K562 (cell line): ENCODE measurements around the gene DNAJC9. TPM values are rescaled to one million over a fixed set of nuclear protein-coding genes. Genes with fewer than 3 reads are reported as not detected.

Experiments used
- ERF ChIP-seq: fragments of 450-650 bp; formaldehyde crosslinking; IDR thresholded peaks from 2 replicates; pipeline ENCODE4 v1.4.0; 2020; ENCODE audit warnings: mild to moderate bottlenecking, mixed read lengths
- ETS2 ChIP-seq: IDR thresholded peaks from 2 replicates; pipeline ENCODE4 v1.6.1; 2016; ENCODE audit warnings: borderline replicate concordance, missing genetic modification characterization, mild to moderate bottlenecking, moderate library complexity, missing compliant biosample characterization; ENCODE audit not compliant: poor library complexity, severe bottlenecking
- HDAC2 ChIP-seq: fragments of 450-650 bp; IDR thresholded peaks from 2 replicates; pipeline ENCODE4 v1.6.1; 2016; ENCODE audit warnings: mild to moderate bottlenecking
- MYBL2 ChIP-seq, 2 experiments: fragments of 450-650 bp in 1 of 2; sonication (generic) in 1 of 2; formaldehyde crosslinking in 1 of 2; IDR thresholded peaks; 2 replicates each; pipeline versions ENCODE4 v1.6.1 to v1.8.1; 2017 to 2022; ENCODE audit warnings: borderline replicate concordance in 1 of 2, inconsistent platforms in 1 of 2, low read depth in 1 of 2, mild to moderate bottlenecking in 1 of 2, missing genetic modification reagents in 1 of 2, moderate library complexity in 1 of 2
- NEUROD1 ChIP-seq: fragments of 150-350 bp; IDR thresholded peaks from 2 replicates; pipeline ENCODE4 v1.6.1; 2014; ENCODE audit warnings: borderline replicate concordance, low read length, low read depth; ENCODE audit not compliant: partially characterized antibody
- OTX1 ChIP-seq: fragments of 450-650 bp; formaldehyde crosslinking; IDR thresholded peaks from 2 replicates; pipeline ENCODE4 v1.4.0; 2022; ENCODE audit warnings: mild to moderate bottlenecking
- POLR2A ChIP-seq: fragments of 450-650 bp; conservative IDR thresholded peaks from 2 replicates; pipeline ENCODE4 v1.6.1; 2016
- SMAD2 ChIP-seq: fragments of 150-350 bp; IDR thresholded peaks from 2 replicates; pipeline ENCODE4 v1.6.1; 2014; ENCODE audit warnings: low read depth, mild to moderate bottlenecking, low read length
- SPI1 ChIP-seq: IDR thresholded peaks from 2 replicates; pipeline ENCODE4 v1.6.1; 2011; ENCODE audit warnings: low read depth, low read length, control low read depth, borderline replicate concordance
- SRSF7 ChIP-seq: fragments of 200-400 bp; formaldehyde crosslinking; optimal IDR thresholded peaks from 2 replicates; pipeline ENCODE3; 2017; ENCODE audit warnings: mild to moderate bottlenecking, low read depth, low read length
- U2AF1 ChIP-seq: fragments of 200-400 bp; formaldehyde crosslinking; optimal IDR thresholded peaks from 2 replicates; pipeline ENCODE3; 2017; ENCODE audit warnings: mild to moderate bottlenecking, low read depth, low read length, moderate library complexity
- ZBED1 ChIP-seq: IDR thresholded peaks from 2 replicates; pipeline ENCODE4 v1.6.1; 2014
- ZC3H8 ChIP-seq: fragments of 450-650 bp; IDR thresholded peaks from 2 replicates; pipeline ENCODE4 v1.6.1; 2017
- ZNF124 ChIP-seq: sonication (generic); formaldehyde crosslinking; IDR thresholded peaks from 2 replicates; pipeline ENCODE4 v1.8.1; 2022; ENCODE audit warnings: missing genetic modification reagents
- ZNF133 ChIP-seq: fragments of 250-450 bp; sonication (Bioruptor Pico); IDR thresholded peaks from 2 replicates; pipeline ENCODE4 v1.4.0; 2020; ENCODE audit warnings: mild to moderate bottlenecking
- ZNF217 ChIP-seq: sonication (generic); formaldehyde crosslinking; IDR thresholded peaks from 2 replicates; pipeline ENCODE4 v1.8.0; 2022; ENCODE audit warnings: mild to moderate bottlenecking, missing genetic modification reagents
- ZNF224 ChIP-seq: sonication (generic); formaldehyde crosslinking; IDR thresholded peaks from 2 replicates; pipeline ENCODE4 v1.8.0; 2022; ENCODE audit warnings: mild to moderate bottlenecking, missing genetic modification reagents
- ZNF316 ChIP-seq: fragments of 450-650 bp; IDR thresholded peaks from 2 replicates; pipeline ENCODE4 v1.6.1; 2016
- ZNF431 ChIP-seq: sonication (generic); formaldehyde crosslinking; IDR thresholded peaks from 2 replicates; pipeline ENCODE4 v1.8.0; 2022; ENCODE audit warnings: mild to moderate bottlenecking, missing genetic modification reagents
- ZNF695 ChIP-seq: fragments of 450-650 bp; formaldehyde crosslinking; IDR thresholded peaks from 2 replicates; pipeline ENCODE4 v1.4.0; 2020; ENCODE audit warnings: mild to moderate bottlenecking, moderate library complexity
- polyA plus RNA-seq, 8 experiments: library from polyadenylated mRNA; depleted of rRNA in 4 of 8; stranded (reverse) in 5 of 8; unstranded in 3 of 8; fragments of >200 nt; fragmentation: Nextera tagmentation in 2 of 8; fragmentation: Illumina TruSeq in 1 of 8; extraction: Ambion mirVana in 2 of 8; extraction: Trizol in 1 of 8; gene quantifications; 2 replicates each; pipeline versions ENCODE4 v1.2.1 to v1.2.3, GENCODE V29; 2011 to 2014; ENCODE audit warnings: inconsistent platforms in 1 of 8, missing spikeins in 1 of 8
- total RNA-seq, 7 experiments: library from RNA; depleted of rRNA in 6 of 7; stranded (reverse); fragments of >200 nt in 6 of 7; fragmentation: Illumina TruSeq in 2 of 7; extraction: Trizol in 2 of 7; gene quantifications; 2 replicates each; pipeline versions ENCODE4 v1.2.1 to v1.2.3, GENCODE V29; 2011 to 2021; ENCODE audit warnings: low replicate concordance in 1 of 7
- TF ChIP-seq, protein P1 (sequence below): sonication (generic); formaldehyde crosslinking; IDR thresholded peaks from 2 replicates; pipeline ENCODE4 v1.8.0; 2022; ENCODE audit warnings: mild to moderate bottlenecking, missing genetic modification reagents
- TF ChIP-seq, protein P2 (sequence below): fragments of 450-650 bp; IDR thresholded peaks from 2 replicates; pipeline ENCODE4 v1.6.1; 2016; ENCODE audit warnings: borderline replicate concordance
- TF ChIP-seq, protein P3 (sequence below): fragments of 250-450 bp; sonication (Bioruptor Pico); IDR thresholded peaks from 2 replicates; pipeline ENCODE4 v1.5.0; 2021
- TF ChIP-seq, protein P4 (sequence below), 2 experiments: fragments of 450-650 bp; conservative IDR thresholded peaks; 2 replicates each; pipeline ENCODE4 v1.6.1; 2017; ENCODE audit warnings: mild to moderate bottlenecking in 2 of 2, moderate library complexity in 2 of 2

DNAJC9 gene
- total and polyA plus RNA-seq, 9 of the 15 experiments (the other 6 are each of a cell fraction or from before 2014, with no cell fraction given): 66.7 to 133 (median 102) TPM

DNA sequence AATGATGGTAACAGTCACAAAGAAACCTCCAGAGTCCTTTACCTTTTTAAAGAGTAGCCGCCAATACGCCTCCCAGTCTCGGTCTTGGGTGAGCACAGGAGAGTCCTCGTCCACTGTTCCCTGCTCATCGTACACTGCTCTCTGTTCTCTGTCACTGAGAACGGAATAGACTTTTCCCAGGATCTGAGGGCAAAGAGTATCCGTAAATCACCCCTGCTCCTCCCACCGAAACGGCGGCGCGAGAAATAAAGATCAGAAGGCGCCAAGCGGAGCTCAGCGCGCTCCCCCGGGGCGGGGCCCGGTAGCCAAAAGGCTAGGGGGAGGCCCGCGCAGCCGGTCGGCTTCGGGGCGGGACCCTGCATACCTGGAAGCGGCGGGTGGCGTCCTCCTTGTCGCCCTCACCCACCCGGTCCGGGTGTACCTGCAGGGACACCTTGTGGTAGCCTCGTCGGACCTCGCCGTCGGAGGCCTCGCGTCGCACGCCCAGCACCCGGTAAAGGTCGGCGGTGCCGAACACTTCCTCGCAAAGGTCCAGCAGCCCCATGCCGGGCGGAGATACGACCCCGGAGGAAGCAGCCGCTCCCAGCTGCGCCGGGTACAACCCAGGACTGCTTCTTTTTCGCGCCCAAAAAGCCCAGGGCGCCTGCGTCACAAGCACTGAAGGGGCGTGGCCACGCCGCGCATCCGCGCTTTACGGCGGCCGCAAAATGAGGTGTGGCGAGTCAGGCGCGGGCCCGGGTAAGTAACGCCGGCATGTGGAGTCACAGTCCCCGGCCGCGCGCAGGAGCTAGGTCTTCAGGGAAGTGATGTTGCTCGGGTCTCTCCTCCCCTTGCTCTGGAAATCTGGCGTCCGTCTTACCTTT is at the start of gene DNAJC9 (continued):
- TF ChIP-seq ZNF695 (0 out of 2 replicates have a peak, but pooled peaks have one; percentile 49), HDAC2 (peak; percentile 53; the same call in 1 of the 2 replicates), SMAD2 (no peak), ZBED1 (peak; percentile 37; the same call in 1 of the 2 replicates), ETS2 (no peak), SPI1 (peak; percentile 46; the same call in 1 of the 2 replicates), ZNF431 (CRISPR knock-in tag) (peak; percentile 64; the same call in 1 of the 2 replicates), NEUROD1 (peak; percentile 42), ZNF316 (no peak), OTX1 (CRISPR knock-in tag) (peak; percentile 82), ZNF124 (CRISPR knock-in tag) (no peak), ZNF133 (CRISPR knock-in tag) (peak; percentile 31; the same call in 1 of the 2 replicates), U2AF1 (peak; percentile 97), ERF (CRISPR knock-in tag) (peak; percentile 97; the same call in 1 of the 2 replicates), ZNF217 (CRISPR knock-in tag) (no peak), MYBL2 (IDR thresholded peaks at IDR 0.05; ENCODE audit: low read depth) (no peak), MYBL2 (CRISPR knock-in tag; IDR thresholded peaks at IDR 0.05; ENCODE audit: borderline replicate concordance) (no peak), POLR2A (peak; percentile 99), ZC3H8 (no peak), ZNF224 (CRISPR knock-in tag) (no peak; the same call in 1 of the 2 replicates), SRSF7 (no peak)
- TF ChIP-seq, protein P1, sequence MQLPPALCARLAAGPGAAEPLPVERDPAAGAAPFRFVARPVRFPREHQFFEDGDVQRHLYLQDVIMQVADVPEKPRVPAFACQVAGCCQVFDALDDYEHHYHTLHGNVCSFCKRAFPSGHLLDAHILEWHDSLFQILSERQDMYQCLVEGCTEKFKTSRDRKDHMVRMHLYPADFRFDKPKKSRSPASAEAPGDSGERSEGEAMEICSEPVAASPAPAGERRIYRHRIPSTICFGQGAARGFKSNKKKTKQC: peak; percentile 93
- TF ChIP-seq, protein P2, sequence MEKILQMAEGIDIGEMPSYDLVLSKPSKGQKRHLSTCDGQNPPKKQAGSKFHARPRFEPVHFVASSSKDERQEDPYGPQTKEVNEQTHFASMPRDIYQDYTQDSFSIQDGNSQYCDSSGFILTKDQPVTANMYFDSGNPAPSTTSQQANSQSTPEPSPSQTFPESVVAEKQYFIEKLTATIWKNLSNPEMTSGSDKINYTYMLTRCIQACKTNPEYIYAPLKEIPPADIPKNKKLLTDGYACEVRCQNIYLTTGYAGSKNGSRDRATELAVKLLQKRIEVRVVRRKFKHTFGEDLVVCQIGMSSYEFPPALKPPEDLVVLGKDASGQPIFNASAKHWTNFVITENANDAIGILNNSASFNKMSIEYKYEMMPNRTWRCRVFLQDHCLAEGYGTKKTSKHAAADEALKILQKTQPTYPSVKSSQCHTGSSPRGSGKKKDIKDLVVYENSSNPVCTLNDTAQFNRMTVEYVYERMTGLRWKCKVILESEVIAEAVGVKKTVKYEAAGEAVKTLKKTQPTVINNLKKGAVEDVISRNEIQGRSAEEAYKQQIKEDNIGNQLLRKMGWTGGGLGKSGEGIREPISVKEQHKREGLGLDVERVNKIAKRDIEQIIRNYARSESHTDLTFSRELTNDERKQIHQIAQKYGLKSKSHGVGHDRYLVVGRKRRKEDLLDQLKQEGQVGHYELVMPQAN: peak; percentile 74
- TF ChIP-seq, protein P3, sequence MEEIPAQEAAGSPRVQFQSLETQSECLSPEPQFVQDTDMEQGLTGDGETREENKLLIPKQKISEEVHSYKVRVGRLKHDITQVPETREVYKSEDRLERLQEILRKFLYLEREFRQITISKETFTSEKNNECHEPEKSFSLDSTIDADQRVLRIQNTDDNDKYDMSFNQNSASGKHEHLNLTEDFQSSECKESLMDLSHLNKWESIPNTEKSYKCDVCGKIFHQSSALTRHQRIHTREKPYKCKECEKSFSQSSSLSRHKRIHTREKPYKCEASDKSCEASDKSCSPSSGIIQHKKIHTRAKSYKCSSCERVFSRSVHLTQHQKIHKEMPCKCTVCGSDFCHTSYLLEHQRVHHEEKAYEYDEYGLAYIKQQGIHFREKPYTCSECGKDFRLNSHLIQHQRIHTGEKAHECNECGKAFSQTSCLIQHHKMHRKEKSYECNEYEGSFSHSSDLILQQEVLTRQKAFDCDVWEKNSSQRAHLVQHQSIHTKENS (CRISPR knock-in tag): 0 out of 2 replicates have a peak, but pooled peaks have one; percentile 23
- TF ChIP-seq, protein P4, sequence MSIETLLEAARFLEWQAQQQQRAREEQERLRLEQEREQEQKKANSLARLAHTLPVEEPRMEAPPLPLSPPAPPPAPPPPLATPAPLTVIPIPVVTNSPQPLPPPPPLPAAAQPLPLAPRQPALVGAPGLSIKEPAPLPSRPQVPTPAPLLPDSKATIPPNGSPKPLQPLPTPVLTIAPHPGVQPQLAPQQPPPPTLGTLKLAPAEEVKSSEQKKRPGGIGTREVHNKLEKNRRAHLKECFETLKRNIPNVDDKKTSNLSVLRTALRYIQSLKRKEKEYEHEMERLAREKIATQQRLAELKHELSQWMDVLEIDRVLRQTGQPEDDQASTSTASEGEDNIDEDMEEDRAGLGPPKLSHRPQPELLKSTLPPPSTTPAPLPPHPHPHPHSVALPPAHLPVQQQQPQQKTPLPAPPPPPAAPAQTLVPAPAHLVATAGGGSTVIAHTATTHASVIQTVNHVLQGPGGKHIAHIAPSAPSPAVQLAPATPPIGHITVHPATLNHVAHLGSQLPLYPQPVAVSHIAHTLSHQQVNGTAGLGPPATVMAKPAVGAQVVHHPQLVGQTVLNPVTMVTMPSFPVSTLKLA (conservative IDR thresholded peaks at IDR 0.05): peak; percentile 95 to 97
